Activated CD4-positive, alpha-beta T cell treated with anti-CD3 and anti-CD28 coated beads, Interleukin-2, amount 50 U/mL, for 1 hour (primary cell): ENCODE results near the gene CUL3.
"Not testable (repeated sequence)": the region's sequence is repeated elsewhere in the genome, so short reads cannot be mapped to it uniquely, and the experiment has no call there.

Experiments used
- DNase-seq: peaks from one replicate; pipeline ENCODE4 v3.0.0-alpha.2; 2020

The CUL3 gene

GRCh38 chr2:224532931-224533330 lies 52.2 kb downstream of the CUL3 start:
- no peak for DNase-seq

DNA sequence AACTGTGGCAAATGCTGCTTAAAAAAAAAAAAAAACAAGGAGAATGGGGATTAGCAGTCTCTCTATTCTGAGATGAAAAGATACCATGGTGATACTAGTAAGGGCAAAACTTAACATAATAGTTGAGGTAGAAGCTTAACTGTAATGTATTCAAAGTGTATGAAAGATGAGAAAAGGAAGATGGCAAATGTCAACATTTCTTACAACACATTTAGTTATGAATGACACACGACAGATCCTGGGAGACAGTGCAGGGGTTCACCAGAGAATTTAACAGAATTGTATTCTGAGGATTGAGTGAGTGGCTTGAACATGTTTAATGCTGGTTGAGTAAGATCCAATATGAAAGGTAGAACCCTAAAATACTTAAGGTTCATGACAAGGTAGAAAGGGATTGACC lies 52.7 kb downstream of the CUL3 start:
- DNase-seq: no peak

DNA sequence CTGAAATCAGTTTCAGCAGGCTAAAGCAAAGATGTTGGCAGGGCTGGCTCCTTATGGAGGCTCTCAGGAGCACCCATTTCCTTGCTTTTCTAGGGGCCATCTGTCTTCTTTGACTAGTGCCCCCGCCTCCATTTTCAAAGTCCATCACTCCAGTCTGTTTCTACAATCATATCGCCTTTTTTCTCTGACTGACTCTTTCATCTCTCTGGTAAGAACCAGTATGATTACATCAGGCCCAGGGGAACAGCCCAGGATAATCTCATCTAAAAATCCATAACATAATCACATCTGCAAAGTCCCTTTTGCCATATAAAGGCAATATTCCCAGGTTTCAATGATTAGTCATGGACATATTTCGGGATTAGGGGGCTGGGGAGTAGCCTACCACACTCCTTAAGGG lies 57.0 kb downstream of the CUL3 start:
- no peak for DNase-seq

DNA sequence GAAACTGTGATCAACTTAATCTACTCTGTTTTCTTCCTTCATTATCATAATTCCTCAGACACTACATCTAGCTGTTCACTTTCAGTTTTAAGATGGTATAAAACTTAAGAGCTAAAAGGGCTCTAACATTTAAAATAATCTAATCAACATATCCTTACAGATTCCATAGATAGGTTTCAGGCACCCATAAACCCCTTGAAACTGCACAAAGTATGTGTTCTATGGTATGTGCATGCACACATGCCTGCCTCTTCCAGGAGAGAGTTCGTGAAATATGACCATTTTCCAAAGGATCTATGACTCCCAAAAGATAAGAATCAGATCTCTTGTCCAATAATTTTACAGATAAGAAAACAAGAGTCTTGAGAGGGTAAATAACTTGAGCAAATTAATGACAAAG lies 59.4 kb downstream of the CUL3 start:
- DNase-seq: no peak

DNA sequence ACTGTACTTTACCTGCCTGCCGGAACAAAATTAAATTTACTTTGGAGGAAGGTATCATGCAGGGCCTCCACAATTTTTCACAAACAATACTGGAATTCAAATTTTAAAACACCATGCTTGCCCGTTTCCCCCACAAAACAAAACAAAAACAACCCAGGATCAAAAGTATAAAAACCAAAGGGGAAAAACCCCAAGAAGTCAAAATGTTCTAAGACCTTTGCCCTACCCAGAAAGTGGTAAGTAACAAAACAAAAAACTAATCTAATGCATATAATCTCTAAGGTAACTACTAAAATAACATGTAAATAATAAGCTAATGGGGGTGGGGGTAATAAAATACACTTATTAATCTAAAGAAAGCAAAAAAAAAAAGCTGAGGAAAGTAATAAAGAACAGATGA lies 60.5 kb downstream of the CUL3 start:
- no peak for DNase-seq

- no peak for DNase-seq
Observed at GRCh38 chr2:224523626-224524577, 61.3 kb downstream of the CUL3 start.

DNA sequence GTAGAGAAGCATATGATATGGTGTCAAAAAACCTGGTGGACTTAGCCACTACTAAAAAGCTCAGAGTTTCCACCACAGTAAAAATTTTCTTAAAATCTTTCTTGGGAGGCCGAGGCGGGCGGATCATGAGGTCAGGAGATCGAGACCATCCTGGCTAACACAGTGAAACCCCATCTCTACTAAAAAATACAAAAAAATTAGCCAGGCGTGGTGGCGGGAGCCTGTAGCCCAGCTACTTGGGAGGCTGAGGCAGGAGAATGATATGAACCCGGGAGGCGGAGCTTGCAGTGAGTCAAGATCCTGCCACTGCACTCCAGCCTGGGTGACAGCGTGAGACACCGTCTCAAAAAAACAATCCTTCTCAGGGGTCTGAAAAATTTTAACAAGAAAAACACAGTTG lies 62.7 kb downstream of the CUL3 start:
- not testable (repeated sequence) for DNase-seq

GRCh38 chr2:224520064-224520463 lies 65.1 kb downstream of the CUL3 start:
- no peak for DNase-seq

- DNase-seq: no peak
Observed at GRCh38 chr2:224518806-224519580, 66.2 kb downstream of the CUL3 start.

DNA sequence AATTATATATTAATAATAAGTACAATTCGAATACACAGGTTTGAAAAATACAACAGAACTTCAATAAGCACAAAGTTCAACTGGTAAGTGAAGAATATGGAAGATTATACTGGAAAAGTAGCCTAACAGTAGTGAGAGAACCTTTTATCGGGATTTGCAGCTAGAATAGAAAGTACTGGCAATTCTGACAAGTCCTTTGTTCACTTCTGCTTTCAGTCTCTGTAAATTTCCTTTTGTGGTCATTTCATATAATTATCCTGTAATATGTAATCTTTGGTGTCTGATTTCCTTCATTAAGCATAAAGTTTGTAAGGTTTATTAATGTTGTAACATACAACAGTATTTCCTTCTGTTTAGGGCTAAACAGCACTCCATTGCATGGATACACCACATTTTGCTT lies 67.2 kb downstream of the CUL3 start:
- DNase-seq: no peak

DNA sequence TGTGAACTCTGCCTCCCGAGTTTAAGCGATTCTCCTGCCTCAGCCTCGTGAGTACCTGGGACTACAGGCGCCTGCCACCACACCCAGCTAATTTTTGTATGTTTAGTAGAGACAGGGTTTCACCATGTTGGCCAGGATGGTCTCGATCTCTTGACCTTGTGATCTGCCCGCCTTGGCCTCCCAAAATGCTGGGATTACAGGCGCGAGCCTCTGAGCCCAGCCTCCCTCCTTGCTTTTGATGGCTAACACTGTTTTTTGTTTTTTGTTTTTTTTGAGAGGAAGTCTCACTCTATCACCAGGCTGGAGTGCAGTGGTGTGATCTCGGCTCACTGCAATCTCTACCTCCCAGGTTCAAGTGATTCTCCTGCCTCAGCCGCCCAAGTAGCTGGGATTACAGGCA lies 68.8 kb downstream of the CUL3 start:
- DNase-seq: not testable (repeated sequence)

DNA sequence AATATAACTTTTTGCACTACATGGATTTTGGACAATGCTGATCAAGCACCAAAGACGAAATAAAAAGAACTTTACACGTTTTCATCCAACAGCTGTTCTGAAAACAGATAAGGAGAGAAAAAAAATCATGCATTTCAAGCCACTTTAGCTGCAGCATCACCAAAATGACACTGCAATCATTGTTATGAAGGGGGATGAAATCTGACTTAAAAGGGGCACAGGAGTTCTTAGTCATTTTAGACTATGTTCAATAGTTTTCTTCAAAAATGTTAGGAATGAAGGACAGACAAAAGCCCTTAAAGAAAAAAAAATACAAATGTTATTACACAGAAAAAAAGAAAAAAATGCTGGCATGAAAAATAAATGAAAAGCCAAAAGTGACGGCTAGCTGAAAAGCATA lies 71.2 kb downstream of the CUL3 start:
- DNase-seq: no peak

DNA sequence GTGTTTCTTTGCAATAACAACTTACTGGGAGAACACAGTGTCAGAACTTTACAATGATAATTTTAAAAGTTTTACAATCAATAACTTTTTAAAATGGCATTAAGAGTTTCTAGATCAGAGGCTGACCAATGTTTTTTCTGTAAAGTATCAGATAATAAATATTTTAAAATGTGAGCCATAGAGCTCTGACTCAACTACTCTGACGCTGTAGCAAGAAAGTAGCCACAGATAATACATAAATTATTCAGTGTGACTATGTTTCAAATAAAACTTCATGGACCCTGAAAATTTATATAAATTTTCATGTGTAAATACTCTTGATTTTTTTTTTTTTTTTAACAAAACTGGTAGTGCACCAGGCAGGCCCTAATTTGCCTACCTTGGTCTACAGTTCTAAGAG lies 77.4 kb downstream of the CUL3 start:
- no peak for DNase-seq

DNA sequence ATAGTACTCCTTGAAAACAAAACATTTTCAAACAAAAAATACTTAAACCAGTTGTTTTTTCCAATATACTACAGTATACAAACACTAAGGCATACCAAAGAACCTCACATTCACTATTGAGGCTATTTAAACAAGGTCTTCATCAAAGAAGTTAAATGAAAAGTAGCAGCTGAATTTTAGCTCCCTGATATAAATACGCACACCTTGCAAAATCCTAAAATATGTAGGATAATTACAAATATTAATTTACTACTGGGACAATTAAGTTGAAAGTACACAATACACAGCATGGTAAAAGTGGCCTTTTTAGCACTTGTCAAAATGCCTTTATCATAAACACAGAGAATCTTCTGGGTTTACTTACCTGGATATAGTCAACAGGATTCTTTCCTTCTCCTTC lies 78.7 kb downstream of the CUL3 start:
- DNase-seq: no peak

DNA sequence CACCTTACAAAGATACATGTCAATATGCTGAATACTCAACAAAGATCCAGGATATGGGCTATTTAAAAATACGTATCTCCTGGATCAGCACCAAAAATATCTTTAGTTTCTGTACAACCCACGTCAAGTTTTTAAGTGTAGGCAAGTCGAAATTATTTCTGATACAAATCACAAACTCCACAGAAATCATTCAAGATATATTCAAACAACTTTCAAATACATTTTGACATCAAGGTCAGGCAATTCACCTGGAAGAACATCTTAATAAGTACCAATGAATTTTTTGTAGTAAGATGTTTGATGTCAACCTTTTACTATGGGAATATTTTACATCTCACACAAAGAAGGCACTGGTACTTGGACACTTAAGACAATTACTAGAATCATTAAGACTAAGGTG lies 86.2 kb downstream of the CUL3 start:
- no peak for DNase-seq

DNA sequence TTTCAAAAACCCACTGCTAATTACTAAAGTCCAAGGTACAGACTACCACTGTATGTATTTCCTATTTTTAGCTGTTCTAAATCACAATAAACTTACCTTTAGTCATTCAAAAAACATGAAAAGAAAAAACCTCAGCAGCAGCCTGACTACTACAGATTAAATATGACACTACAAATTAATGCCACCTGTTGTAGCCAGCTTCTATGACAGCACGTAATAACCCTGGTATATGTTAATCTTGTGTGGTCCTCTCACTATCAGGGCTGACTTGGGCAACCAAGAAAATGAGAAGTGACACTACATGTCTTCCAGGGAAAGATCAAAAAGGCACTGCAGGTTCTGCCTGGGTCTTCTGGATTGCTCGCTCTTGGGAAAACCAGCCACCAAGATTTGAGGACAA lies 92.6 kb downstream of the CUL3 start:
- DNase-seq: no peak

DNA sequence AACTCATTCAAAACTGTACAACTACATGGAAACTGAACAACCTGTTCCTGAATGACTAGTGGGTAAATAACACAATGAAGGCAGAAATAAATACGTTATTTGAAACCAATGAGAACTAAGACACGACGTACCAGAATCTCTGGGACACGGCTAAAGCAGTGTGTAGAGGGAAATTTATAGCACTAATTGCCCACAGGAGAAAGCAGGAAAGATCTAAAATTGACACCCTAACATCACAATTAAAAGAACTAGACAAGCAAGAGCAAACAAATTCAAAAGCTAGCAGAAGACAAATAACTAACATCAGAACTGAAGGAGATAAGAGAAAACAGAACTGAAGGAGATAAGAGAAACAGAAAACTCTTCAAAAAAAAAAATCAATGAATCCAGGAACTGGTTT lies 97.2 kb downstream of the CUL3 start:
- not testable (repeated sequence) for DNase-seq

GRCh38 chr2:224485081-224486014 lies 99.8 kb downstream of the CUL3 start:
- not testable (repeated sequence) for DNase-seq

GRCh38 chr2:224479826-224480225 lies 105.3 kb downstream of the CUL3 start:
- DNase-seq: no peak

GRCh38 chr2:224472827-224473226 lies 112.3 kb downstream of the CUL3 start:
- DNase-seq: no peak

GRCh38 chr2:224472137-224472536 lies 113.0 kb downstream of the CUL3 start:
- DNase-seq: no peak

DNA sequence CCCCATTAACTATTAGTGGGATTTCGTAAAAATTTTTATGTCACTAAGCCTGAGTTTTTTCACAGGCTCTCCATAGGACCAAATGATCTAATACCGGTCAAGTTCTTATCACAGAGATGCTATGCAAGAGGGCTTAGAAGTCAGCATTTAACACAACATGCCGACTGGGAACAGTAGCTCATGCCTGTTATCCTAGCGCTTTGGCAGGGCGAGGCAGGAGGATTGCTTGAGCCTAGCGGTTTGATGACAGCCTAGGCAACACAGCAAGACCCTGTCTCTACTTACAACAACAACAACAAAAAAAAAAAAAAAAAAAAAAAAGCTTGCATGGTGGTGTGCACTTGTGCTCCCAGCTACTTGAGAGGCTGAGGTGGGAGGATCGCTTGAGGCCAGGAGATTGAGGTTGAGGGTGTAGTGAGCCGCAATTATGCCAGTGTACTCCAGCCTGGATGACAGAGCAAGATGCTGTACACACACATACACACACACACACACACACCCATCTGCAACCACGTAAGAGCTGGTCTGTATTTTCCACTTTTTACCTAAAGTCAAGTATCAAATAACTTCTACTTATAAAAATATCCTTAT lies 115.7 kb downstream of the CUL3 start:
- no peak for DNase-seq
